Mesodermal cell (in vitro differentiated cells): Measurements from ENCODE around the gene ZP4.

ENCODE experiments used
- H3K27ac ChIP-seq: 2 replicates; pipeline ENCODE4 v1.7.0; 2013; ENCODE audit warnings: mild to moderate bottlenecking, low read depth, low read length, moderate library complexity; ENCODE audit not compliant: severe bottlenecking
- H3K36me3 ChIP-seq: 2 replicates; pipeline ENCODE4 v1.7.1; 2013; ENCODE audit warnings: mild to moderate bottlenecking, low read length, moderate library complexity; ENCODE audit not compliant: control insufficient read depth, insufficient read depth
- H3K4me1 ChIP-seq: one replicate; pipeline ENCODE4 v1.7.1; 2013; ENCODE audit warnings: mild to moderate bottlenecking, low read length; ENCODE audit not compliant: insufficient read depth, control insufficient read depth, poor library complexity, severe bottlenecking
- H3K4me3 ChIP-seq: 2 replicates; pipeline ENCODE4 v1.7.0; 2013; ENCODE audit warnings: low read length, control low read depth, mild to moderate bottlenecking; ENCODE audit not compliant: insufficient read depth, poor library complexity, severe bottlenecking; ENCODE audit errors: extremely low read depth
- H3K9me3 ChIP-seq: 2 replicates; pipeline ENCODE4 v1.7.1; 2013; ENCODE audit warnings: mild to moderate bottlenecking, low read length, moderate library complexity; ENCODE audit not compliant: control insufficient read depth
- WGBS, 2 experiments: methylation state at CpG; one replicate each; pipeline ENCODE4 v1.1.5; 2013; ENCODE audit warnings: missing lambda C conversion rate in 2 of 2; ENCODE audit not compliant: insufficient coverage in 2 of 2; 5-methylcytosine and 5-hydroxymethylcytosine counted together

ZP4 gene

GRCh38 chr1:237902960-237903743 is 12.4 kb upstream of the ZP4 start:
- H3K36me3 ChIP-seq: no peaks in the 10 kb centered on the region
- H3K4me1 ChIP-seq: no peaks in the 10 kb centered on the region
- H3K27ac ChIP-seq: no peak overlapping the region
- H3K4me3 ChIP-seq: no peak overlapping the region
- WGBS, 2 experiments: 94 to 100% methylated on average over 3 to 4 of the region's 4 CpGs
- H3K9me3 ChIP-seq: no peaks in the 10 kb centered on the region

DNA sequence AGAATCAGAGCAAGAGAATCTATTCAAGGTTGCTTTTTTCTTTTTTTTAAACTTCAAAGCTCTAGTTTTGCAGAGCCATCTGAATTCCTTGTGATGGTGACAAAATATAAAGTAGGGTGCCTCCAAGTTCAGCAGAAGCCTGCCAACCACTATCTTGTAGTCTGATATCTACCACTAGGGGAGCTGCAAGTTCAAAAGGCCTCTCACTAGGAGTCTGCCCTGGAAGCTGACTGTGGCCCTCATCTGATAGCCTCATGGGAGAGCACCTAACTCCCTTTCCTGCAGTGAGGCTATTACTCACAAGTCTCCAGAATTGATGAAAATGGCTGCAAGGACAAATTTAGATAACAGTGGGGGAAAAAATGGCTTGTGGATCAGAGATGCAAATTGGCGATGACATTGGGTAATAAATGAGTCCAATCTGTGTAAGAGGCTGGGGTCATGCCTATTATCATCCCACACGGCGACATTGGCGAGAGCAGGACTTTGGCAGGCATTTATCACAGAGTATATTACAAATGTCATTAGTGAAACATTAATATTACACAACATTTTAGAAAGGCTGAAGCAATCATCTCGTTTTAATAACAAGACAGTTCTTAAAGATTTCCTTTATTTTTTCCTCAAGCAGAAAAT is 10.7 kb upstream of the ZP4 start:
- H3K36me3 ChIP-seq: no peaks in the 10 kb centered on the region
- no peak overlapping the region for H3K4me3 ChIP-seq
- H3K27ac ChIP-seq: no peak overlapping the region
- WGBS, 2 experiments: 87 to 94% methylated on average over 2 to 3 of the region's 5 CpGs
- H3K4me1 ChIP-seq: no peaks in the 10 kb centered on the region
- H3K9me3 ChIP-seq: no peaks in the 10 kb centered on the region

DNA sequence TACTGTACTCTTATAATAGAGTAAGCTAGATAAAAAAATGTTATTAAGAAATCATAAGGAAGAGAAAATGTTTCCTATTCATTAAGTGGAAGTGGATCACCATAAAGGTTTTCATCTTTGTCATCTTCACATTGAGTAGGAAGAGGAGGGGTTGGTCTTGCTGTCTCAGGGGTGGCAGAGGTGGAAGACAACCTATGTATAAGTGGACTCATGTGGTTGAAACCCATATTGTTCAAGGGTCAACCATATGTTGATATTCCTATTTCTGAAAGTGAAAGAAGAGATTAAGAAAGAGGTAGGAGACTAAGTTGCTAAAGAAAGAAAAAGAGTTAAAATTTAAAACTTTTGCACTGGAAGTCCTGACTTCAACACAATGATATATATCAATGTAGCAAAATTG is 4.9 kb upstream of the ZP4 start:
- Histone ChIP-seq H3K36me3 (no peaks in the 10 kb centered on the region), H3K4me1 (no peaks in the 10 kb centered on the region), H3K9me3 (no peaks in the 10 kb centered on the region), H3K27ac (no peak overlapping the region), H3K4me3 (no peak overlapping the region)

- no peaks in the 10 kb centered on the region for H3K9me3 ChIP-seq
- no peak overlapping the region for H3K27ac ChIP-seq
- no peaks in the 10 kb centered on the region for H3K4me1 ChIP-seq
- 95 to 96% methylated on average over 2 of the region's 3 CpGs for WGBS, 2 experiments
- no peak overlapping the region for H3K4me3 ChIP-seq
- H3K36me3 ChIP-seq: no peaks in the 10 kb centered on the region
These were observed 3.4 kb upstream of the ZP4 start for GRCh38 chr1:237894131-237894530.

GRCh38 chr1:237891979-237892378 is 1.3 kb upstream of the ZP4 start:
- H3K27ac ChIP-seq: no peak overlapping the region
- no peaks in the 10 kb centered on the region for H3K36me3 ChIP-seq
- H3K4me1 ChIP-seq: no peaks in the 10 kb centered on the region
- H3K9me3 ChIP-seq: no peaks in the 10 kb centered on the region
- 93 to 100% methylated on average over 2 of the region's 3 CpGs for WGBS, 2 experiments
- H3K4me3 ChIP-seq: no peak overlapping the region

DNA sequence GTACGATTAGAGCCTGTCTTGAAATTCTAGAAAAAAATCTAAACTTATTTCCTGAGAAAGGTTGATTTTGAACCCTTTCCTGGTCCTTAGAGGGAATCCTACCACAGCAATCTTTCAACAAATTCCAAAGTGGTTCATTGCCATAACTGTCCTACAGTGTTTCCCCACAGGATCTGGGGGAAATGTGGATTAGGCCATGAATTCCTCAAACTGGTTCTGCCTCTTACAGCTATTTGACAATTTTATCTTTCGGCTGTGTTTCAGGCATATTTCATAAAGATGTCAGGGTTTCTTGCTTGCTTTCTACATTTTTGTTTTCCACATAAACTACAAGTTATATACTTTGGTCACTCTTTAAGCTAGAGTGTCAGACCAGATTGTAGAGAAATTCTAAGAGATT is 544 bp upstream of the ZP4 start:
- H3K4me3 ChIP-seq: no peak overlapping the region
- no peak overlapping the region for H3K27ac ChIP-seq
- no peaks in the 10 kb centered on the region for H3K9me3 ChIP-seq
- no peaks in the 10 kb centered on the region for H3K4me1 ChIP-seq
- 90% methylated on average over 2 of the region's 2 CpGs; no CpG with 5 or more reads in 1 of the 2 experiments for WGBS, 2 experiments
- no peaks in the 10 kb centered on the region for H3K36me3 ChIP-seq

DNA sequence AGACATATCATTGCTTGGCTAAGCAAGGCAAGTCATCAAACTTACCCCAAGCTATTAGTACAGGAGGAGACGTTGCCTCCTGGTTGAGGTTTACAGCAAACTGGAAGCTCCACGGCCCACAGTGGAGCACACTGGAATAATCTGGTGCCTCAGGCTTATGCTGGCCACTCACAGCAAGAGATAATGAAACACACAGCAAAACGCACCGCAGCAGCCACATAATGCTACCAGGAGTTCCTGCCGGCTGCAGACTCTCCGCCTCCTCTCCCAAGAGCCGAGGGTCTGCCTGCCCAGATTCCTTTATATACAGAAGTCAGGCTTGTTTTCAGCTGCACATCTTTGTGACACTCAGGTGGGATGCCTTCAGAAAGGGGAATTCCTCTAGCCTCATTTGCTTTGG is 306 bp downstream of the ZP4 start:
- no peak overlapping the region for H3K4me3 ChIP-seq
- 90% methylated on average over 5 to 7 of the region's 7 CpGs for WGBS, 2 experiments
- H3K9me3 ChIP-seq: no peaks in the 10 kb centered on the region
- H3K36me3 ChIP-seq: no peaks in the 10 kb centered on the region
- H3K27ac ChIP-seq: no peak overlapping the region
- H3K4me1 ChIP-seq: no peaks in the 10 kb centered on the region

DNA sequence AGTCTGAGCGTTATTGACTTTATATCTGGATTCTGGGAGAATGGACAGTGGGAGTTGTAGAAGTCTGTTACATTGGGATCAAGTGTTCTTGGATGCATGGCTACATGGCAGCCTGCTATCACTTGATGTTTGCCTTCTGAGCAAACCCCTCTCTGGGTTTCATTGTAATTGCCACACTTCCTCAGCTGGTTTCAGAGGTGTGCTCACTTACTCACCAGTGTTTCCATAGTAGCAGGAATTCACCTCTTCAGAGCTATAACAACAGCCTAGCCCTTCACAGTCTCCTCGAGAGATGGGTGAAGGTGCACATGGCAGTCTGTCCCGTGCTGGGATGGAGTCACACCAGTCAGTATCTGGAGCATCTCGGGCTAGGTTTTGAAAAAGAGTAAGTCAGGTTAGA is 2.6 kb downstream of the ZP4 start:
- WGBS, 2 experiments: 91 to 96% methylated on average over 3 to 4 of the region's 4 CpGs
- Histone ChIP-seq H3K4me1 (no peaks in the 10 kb centered on the region), H3K4me3 (no peak overlapping the region), H3K27ac (no peak overlapping the region), H3K9me3 (no peaks in the 10 kb centered on the region), H3K36me3 (no peaks in the 10 kb centered on the region)

GRCh38 chr1:237887542-237887941 is 3.2 kb downstream of the ZP4 start:
- H3K4me1 ChIP-seq: no peaks in the 10 kb centered on the region
- H3K4me3 ChIP-seq: no peak overlapping the region
- WGBS, 2 experiments: 88 to 100% methylated on average over 1 of the region's 4 CpGs
- no peaks in the 10 kb centered on the region for H3K36me3 ChIP-seq
- no peaks in the 10 kb centered on the region for H3K9me3 ChIP-seq
- H3K27ac ChIP-seq: no peak overlapping the region

DNA sequence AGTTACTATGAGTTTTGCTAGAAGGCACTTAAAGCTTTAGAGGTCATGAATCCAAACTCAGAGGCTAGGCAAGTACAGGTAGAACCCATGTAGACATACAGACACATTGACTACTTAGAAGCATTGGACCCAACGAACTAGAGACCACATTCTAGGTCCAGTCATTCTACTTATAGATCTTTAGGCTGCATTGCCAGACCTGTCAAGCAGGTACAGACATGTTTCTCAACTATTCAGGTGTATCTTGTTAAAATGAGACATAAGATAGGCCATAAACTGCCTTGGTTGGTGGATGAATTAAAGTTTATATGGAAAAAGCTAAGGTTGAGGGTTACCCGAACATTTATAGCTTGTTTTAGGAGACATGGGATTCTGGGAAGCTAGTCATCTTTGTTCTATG is 6.5 kb downstream of the ZP4 start:
- Histone ChIP-seq H3K36me3 (no peaks in the 10 kb centered on the region), H3K27ac (no peak overlapping the region), H3K4me3 (no peak overlapping the region), H3K4me1 (no peaks in the 10 kb centered on the region), H3K9me3 (no peaks in the 10 kb centered on the region)
- WGBS, 2 experiments: 92 to 100% methylated on average over 1 of the region's 2 CpGs

DNA sequence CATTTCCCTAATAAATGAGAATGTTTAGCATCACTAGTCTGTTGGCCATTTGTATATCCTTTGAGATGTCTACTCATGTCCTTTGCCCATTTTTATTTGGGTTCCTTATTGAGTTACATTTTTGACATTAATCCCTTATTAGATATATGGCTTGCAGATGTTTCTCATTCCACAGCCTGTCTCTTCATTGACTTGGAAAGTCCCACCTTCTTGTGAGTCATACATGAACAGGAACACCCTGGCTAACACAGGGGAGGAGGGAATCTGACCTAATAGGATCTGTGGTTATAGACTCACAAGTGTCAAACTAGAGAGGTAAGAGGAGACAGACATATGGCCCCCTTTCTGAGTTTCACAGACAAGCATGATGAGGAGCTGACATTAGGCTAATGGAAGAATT is 11.5 kb downstream of the ZP4 start:
- no peaks in the 10 kb centered on the region for H3K4me1 ChIP-seq
- H3K36me3 ChIP-seq: no peaks in the 10 kb centered on the region
- no peak overlapping the region for H3K27ac ChIP-seq
- no peaks in the 10 kb centered on the region for H3K9me3 ChIP-seq
- H3K4me3 ChIP-seq: no peak overlapping the region
